ENCODE data around the gene LACTB. TPM values are rescaled to one million over a fixed set of nuclear protein-coding genes. Genes with fewer than 3 reads are reported as not detected.
A peak's percentile ranks its signal among the peaks of the same experiment; 100 is the strongest.

The LACTB gene
- total and polyA plus RNA-seq, 10 of the 15 experiments (the other 5 are each of a cell fraction or from before 2014, with no cell fraction given) = 5.0 to 35.3 (median 16.6) TPM

DNA sequence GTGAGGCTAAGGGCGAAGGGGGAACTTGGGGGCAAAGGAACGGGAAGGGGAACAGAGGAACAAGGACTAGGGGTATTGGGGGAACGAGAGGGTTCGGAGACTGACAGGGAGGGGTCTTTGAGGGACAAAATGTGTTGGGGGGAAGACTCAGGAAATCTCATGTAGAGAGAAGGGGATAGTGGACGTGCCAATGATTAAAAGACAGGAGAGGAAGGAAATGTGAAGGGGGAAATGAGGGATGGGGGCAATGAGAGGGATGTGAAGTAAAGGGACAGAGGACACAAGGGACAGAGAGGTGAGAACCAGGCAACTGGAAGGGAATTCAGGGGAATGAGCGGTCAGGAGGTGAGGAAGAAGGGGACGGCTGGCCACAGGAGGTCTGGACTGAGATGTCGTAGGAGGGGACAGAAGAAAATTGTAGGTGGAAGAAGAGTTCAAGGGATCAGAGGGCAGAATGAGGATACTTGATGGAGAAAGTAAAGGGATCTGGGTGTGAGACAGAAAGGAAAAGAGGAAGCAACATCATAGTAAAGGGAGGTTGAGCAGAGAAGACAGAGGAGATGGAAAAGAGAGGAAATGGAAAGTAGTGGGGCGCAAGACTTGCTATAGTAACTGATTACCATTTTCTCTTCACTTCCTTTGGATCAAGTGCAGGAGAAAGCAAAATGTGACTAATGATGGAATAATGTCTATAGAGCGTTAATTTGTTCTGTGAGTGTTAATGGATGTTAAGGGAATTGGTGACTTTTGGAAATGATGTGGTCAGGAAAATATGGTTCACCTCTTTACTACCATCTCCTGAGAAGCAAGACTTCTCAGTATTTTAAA is 68.5 kb downstream of the LACTB start:
- ChIA-PET SMC1A (ENCODE audit: uncharacterized antibody, unreplicated experiment) (interaction anchor here (0.8 to 8.8 kb wide), 15 partner anchors 9 to 214 kb away, joined by 3 to 252 read pairs (median 9); partner anchors contain the start of genes APH1B and RPS27L), POLR2A (interaction anchor here (0.7 to 8.6 kb wide), 4 partner anchors 12 to 153 kb away, joined by 3 to 118 read pairs (median 24); partner anchors contain the start of gene RPS27L)
- TF ChIP-seq NFIC (IDR thresholded peaks at IDR 0.05; ENCODE audit: low read depth, low read length) (no peak), CHD1 (IDR thresholded peaks at IDR 0.05; ENCODE audit: low read depth, low read length) (no peak), SMC3 (IDR thresholded peaks at IDR 0.05; ENCODE audit: borderline replicate concordance, low read length) (no peak), PML (IDR thresholded peaks at IDR 0.05; ENCODE audit: low read length) (no peak), EGR1 (IDR thresholded peaks at IDR 0.05; ENCODE audit: borderline replicate concordance in 1 of 2, low read depth in 2 of 2, low read length in 2 of 2) (no peak), RFX5 (IDR thresholded peaks at IDR 0.05; ENCODE audit: low read depth, low read length) (no peak), ATF3 (IDR thresholded peaks at IDR 0.05; ENCODE audit: borderline replicate concordance, extremely low read depth, low read depth, low read length) (no peak), RBBP5 (conservative IDR thresholded peaks at IDR 0.05) (no peak), ZBTB40 (IDR thresholded peaks at IDR 0.05; ENCODE audit: borderline replicate concordance) (no peak), STAT3 (IDR thresholded peaks at IDR 0.05; ENCODE audit: low read depth, low read length) (no peak), USF2 (IDR thresholded peaks at IDR 0.05; ENCODE audit: borderline replicate concordance, low read depth, low read length) (no peak), SREBF2 (IDR thresholded peaks at IDR 0.05; ENCODE audit: low read length) (no peak), SPI1 (IDR thresholded peaks at IDR 0.05; ENCODE audit: borderline replicate concordance, insufficient read depth, low read depth, low read length) (0 out of 2 replicates have a peak, but pooled peaks have one; percentile 3)
- TF ChIP-seq, protein P1, sequence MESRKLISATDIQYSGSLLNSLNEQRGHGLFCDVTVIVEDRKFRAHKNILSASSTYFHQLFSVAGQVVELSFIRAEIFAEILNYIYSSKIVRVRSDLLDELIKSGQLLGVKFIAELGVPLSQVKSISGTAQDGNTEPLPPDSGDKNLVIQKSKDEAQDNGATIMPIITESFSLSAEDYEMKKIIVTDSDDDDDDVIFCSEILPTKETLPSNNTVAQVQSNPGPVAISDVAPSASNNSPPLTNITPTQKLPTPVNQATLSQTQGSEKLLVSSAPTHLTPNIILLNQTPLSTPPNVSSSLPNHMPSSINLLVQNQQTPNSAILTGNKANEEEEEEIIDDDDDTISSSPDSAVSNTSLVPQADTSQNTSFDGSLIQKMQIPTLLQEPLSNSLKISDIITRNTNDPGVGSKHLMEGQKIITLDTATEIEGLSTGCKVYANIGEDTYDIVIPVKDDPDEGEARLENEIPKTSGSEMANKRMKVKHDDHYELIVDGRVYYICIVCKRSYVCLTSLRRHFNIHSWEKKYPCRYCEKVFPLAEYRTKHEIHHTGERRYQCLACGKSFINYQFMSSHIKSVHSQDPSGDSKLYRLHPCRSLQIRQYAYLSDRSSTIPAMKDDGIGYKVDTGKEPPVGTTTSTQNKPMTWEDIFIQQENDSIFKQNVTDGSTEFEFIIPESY (IDR thresholded peaks at IDR 0.05) = no peak
- TF ChIP-seq, protein P2, sequence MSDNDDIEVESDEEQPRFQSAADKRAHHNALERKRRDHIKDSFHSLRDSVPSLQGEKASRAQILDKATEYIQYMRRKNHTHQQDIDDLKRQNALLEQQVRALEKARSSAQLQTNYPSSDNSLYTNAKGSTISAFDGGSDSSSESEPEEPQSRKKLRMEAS (IDR thresholded peaks at IDR 0.05; ENCODE audit: low read depth, low read length) = no peak

More for the DNA sequence above, 68.5 kb downstream of the LACTB start:
- H3K4me2 ChIP-seq (ENCODE audit: control insufficient read depth, insufficient read depth) = peak overlapping the region; percentile 85
- DNase-seq (ENCODE audit: low read depth, low spot score) = no peak
- H3K36me3 ChIP-seq (ENCODE audit: control insufficient read depth in 2 of 2, insufficient read depth in 2 of 2, low read length in 1 of 2) = no peaks in the 10 kb centered on the region
- H3K27me3 ChIP-seq (replicated peaks in 1 of 2; ENCODE audit: control insufficient read depth in 2 of 2, insufficient read depth in 2 of 2, low read length in 1 of 2) = no peaks in the 10 kb centered on the region
- BruUV-seq (replicated peaks) = TSS peak; percentile 54
- H2AFZ ChIP-seq (ENCODE audit: control insufficient read depth, low read depth, low read length) = peak overlapping the region; percentile 40
- WGBS (ENCODE audit: insufficient coverage, insufficient replicate concordance, low lambda C conversion rate, missing lambda C conversion rate) = 0% methylated on average over 10 of the region's 10 CpGs
- peak overlapping the region; percentile 96 for H3K4me3 ChIP-seq
- ChIA-PET RAD21 (ENCODE audit: unreplicated experiment) (interaction anchor here (1.0 to 6.4 kb wide), 9 partner anchors 13 to 88 kb away, joined by 4 to 58 read pairs (median 16); partner anchors contain the start of gene RPS27L), CTCF (interaction anchor here (1.1 to 8.7 kb wide), 4 partner anchors 14 to 96 kb away, joined by 3 to 90 read pairs (median 28); no protein-coding TSS in a partner anchor)
- peaks cover 58% of the 10 kb centered on the region for H3K79me2 ChIP-seq (ENCODE audit: control insufficient read depth, insufficient read depth, low read length)
- intact Hi-C loops (cut with micrococcal nuclease; ENCODE audit: unreplicated experiment) (loop anchor here (2.0 to 10.0 kb wide), 4 partner anchors 33 to 315 kb away; partner anchors contain the start of genes RPS27L and USP3), in situ Hi-C loops (cut with MboI) (no loop called here)
- H3K9ac ChIP-seq (ENCODE audit: control insufficient read depth, insufficient read depth, low read length) = peak overlapping the region; percentile 79
- H4K20me1 ChIP-seq (ENCODE audit: control insufficient read depth, insufficient read depth) = no peaks in the 10 kb centered on the region
- FAIRE-seq = no peak
- H3K27ac ChIP-seq (ENCODE audit: control insufficient read depth, insufficient read depth) = peak overlapping the region; percentile 86
- H3K4me1 ChIP-seq (ENCODE audit: control insufficient read depth, insufficient read depth, low read length) = peaks cover 30% of the 10 kb centered on the region
- no peak for ATAC-seq
- no peaks in the 10 kb centered on the region for H3K9me3 ChIP-seq (replicated peaks; ENCODE audit: control insufficient read depth, insufficient read depth, low read length)
